GM12878 (cell line): ENCODE data around the gene GPC6.

Experiments
- BCL11A ChIP-seq: IDR thresholded peaks from 2 replicates; pipeline ENCODE4 v1.6.1; 2011; ENCODE audit warnings: low read depth, low read length
- CHD4 ChIP-seq: fragments of 200-600 bp; sonication (generic); IDR thresholded peaks from 2 replicates; pipeline ENCODE4 v1.6.1; 2016; ENCODE audit warnings: mild to moderate bottlenecking
- LARP7 ChIP-seq: fragments of 450-650 bp; IDR thresholded peaks from 2 replicates; pipeline ENCODE4 v1.6.1; 2017; ENCODE audit warnings: mild to moderate bottlenecking
- POLR2AphosphoS5 ChIP-seq: IDR thresholded peaks from 2 replicates; pipeline ENCODE4 v1.6.1; 2011; ENCODE audit warnings: mild to moderate bottlenecking, low read length, inconsistent platforms
- SUZ12 ChIP-seq: fragments of 200-600 bp; sonication (generic); IDR thresholded peaks from one replicate; pipeline ENCODE4 v1.6.1; 2018; ENCODE audit warnings: antibody characterized with exemption, mild to moderate bottlenecking; ENCODE audit not compliant: unreplicated experiment
- TF ChIP-seq, protein P1 (sequence below): fragments of 450-650 bp; IDR thresholded peaks from 2 replicates; pipeline ENCODE4 v1.6.1; 2017; ENCODE audit warnings: mild to moderate bottlenecking, low read depth, inconsistent platforms; ENCODE audit not compliant: poor library complexity, severe bottlenecking
- TF ChIP-seq, protein P2 (sequence below): IDR thresholded peaks from 2 replicates; pipeline ENCODE4 v1.6.1; 2012; ENCODE audit warnings: mild to moderate bottlenecking, low read depth, low read length

DNA sequence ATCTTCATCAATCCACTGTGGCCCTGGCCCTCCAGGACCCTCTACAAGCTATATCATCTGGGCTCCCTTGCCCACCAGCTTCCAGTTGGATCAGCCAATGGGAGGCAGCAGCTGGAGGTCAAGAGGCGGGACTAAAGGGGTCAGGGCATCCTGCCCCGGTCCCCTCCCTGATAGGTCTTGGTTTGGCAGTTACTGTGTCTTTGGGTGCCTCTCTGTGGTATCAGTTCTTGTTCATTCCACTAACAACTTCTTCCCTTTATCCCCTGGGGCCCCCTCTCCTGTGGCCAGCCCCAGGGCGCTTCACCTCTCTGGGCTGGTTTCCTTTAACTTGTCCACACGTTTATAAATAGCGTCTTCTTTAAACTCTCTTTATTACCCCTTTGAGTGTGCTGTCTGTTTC lies 1169.3 kb downstream of the GPC6 start:
- TF ChIP-seq POLR2AphosphoS5 (no peak), CHD4 (no peak), BCL11A (no peak), SUZ12 (no peak), LARP7 (no peak)
- TF ChIP-seq, protein P1, sequence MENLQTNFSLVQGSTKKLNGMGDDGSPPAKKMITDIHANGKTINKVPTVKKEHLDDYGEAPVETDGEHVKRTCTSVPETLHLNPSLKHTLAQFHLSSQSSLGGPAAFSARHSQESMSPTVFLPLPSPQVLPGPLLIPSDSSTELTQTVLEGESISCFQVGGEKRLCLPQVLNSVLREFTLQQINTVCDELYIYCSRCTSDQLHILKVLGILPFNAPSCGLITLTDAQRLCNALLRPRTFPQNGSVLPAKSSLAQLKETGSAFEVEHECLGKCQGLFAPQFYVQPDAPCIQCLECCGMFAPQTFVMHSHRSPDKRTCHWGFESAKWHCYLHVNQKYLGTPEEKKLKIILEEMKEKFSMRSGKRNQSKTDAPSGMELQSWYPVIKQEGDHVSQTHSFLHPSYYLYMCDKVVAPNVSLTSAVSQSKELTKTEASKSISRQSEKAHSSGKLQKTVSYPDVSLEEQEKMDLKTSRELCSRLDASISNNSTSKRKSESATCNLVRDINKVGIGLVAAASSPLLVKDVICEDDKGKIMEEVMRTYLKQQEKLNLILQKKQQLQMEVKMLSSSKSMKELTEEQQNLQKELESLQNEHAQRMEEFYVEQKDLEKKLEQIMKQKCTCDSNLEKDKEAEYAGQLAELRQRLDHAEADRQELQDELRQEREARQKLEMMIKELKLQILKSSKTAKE = no peak
- TF ChIP-seq, protein P2, sequence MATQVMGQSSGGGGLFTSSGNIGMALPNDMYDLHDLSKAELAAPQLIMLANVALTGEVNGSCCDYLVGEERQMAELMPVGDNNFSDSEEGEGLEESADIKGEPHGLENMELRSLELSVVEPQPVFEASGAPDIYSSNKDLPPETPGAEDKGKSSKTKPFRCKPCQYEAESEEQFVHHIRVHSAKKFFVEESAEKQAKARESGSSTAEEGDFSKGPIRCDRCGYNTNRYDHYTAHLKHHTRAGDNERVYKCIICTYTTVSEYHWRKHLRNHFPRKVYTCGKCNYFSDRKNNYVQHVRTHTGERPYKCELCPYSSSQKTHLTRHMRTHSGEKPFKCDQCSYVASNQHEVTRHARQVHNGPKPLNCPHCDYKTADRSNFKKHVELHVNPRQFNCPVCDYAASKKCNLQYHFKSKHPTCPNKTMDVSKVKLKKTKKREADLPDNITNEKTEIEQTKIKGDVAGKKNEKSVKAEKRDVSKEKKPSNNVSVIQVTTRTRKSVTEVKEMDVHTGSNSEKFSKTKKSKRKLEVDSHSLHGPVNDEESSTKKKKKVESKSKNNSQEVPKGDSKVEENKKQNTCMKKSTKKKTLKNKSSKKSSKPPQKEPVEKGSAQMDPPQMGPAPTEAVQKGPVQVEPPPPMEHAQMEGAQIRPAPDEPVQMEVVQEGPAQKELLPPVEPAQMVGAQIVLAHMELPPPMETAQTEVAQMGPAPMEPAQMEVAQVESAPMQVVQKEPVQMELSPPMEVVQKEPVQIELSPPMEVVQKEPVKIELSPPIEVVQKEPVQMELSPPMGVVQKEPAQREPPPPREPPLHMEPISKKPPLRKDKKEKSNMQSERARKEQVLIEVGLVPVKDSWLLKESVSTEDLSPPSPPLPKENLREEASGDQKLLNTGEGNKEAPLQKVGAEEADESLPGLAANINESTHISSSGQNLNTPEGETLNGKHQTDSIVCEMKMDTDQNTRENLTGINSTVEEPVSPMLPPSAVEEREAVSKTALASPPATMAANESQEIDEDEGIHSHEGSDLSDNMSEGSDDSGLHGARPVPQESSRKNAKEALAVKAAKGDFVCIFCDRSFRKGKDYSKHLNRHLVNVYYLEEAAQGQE = no peak
